ENCODE data around the gene COL25A1.
"Not testable (repeated sequence)": the region's sequence is repeated elsewhere in the genome, so short reads cannot be mapped to it uniquely, and the experiment has no call there.

Gene COL25A1

GRCh38 chr4:109160494-109160893, 142.0 kb downstream of the COL25A1 start:
- no peaks in the 10 kb centered on the region for H3K27me3 Mint-ChIP-seq
- no peaks in the 10 kb centered on the region for H3K9me3 Mint-ChIP-seq
- ATAC-seq (replicated peaks) (no peak), DNase-seq (no peak)
- no peaks in the 10 kb centered on the region for H3K36me3 Mint-ChIP-seq
- H3K4me3 Mint-ChIP-seq: no peak overlapping the region
- H3K27ac Mint-ChIP-seq: no peak overlapping the region
- H3K4me1 Mint-ChIP-seq: no peaks in the 10 kb centered on the region

GRCh38 chr4:109157696-109158095, 144.8 kb downstream of the COL25A1 start:
- Mint-ChIP-seq H3K27ac (no peak overlapping the region), H3K4me1 (no peaks in the 10 kb centered on the region), H3K9me3 (peaks cover 0 to under 1% of the 10 kb centered on the region in 2 donors), H3K27me3 (no peaks in the 10 kb centered on the region), H3K4me3 (no peak overlapping the region), H3K36me3 (no peaks in the 10 kb centered on the region)
- DNase-seq (no peak), ATAC-seq (replicated peaks) (no peak)

DNA sequence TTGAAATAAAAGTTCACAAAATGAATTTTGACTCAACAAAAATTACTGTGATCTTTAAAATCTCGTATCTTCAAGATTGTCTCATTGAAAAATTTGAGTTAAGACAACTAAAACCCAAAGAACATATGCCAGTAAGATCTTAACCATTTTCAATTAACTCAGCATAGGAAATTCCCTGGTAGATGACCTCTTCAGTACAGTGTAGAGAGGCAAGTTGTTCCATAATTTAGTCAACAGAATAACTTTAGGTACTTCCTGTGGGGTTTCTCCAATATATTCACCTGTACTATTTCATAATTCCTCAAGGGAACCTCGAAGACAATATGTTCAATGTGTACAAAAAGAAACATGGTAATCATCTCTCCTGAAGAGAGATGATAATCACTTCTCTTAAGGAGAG, 145.3 kb downstream of the COL25A1 start:
- Mint-ChIP-seq H3K36me3 (no peaks in the 10 kb centered on the region), H3K27ac (no peak overlapping the region), H3K4me1 (no peaks in the 10 kb centered on the region), H3K27me3 (no peaks in the 10 kb centered on the region), H3K9me3 (peaks cover 0 to 2% of the 10 kb centered on the region in 2 donors), H3K4me3 (no peak overlapping the region)
- ATAC-seq (replicated peaks) (no peak), DNase-seq (no peak)

DNA sequence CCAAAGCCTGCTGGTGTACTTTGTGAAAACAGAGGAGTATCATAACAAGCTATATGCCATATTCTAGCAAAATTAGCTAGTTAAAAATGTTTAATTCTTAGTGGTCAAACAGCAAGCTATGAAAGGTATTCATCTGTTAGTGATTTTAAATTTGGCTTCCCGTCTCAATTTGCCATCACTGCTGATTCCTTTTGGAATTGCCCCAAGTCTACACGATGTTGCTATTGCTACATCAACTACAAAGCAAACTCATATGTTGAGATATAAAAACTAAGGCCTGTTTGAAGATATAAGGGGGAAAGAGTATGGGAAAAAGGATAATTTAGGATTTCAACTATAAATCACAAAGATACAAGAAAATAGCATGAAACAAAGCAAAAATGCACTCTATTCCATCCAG, 146.1 kb downstream of the COL25A1 start:
- Mint-ChIP-seq H3K4me3 (no peak overlapping the region), H3K27me3 (no peaks in the 10 kb centered on the region), H3K4me1 (no peaks in the 10 kb centered on the region), H3K36me3 (no peaks in the 10 kb centered on the region), H3K9me3 (peaks cover 0 to 2% of the 10 kb centered on the region in 2 donors), H3K27ac (no peak overlapping the region)
- ATAC-seq (replicated peaks) (no peak), DNase-seq (no peak)

GRCh38 chr4:109155682-109156283, 146.7 kb downstream of the COL25A1 start:
- H3K27ac Mint-ChIP-seq: no peak overlapping the region

DNA sequence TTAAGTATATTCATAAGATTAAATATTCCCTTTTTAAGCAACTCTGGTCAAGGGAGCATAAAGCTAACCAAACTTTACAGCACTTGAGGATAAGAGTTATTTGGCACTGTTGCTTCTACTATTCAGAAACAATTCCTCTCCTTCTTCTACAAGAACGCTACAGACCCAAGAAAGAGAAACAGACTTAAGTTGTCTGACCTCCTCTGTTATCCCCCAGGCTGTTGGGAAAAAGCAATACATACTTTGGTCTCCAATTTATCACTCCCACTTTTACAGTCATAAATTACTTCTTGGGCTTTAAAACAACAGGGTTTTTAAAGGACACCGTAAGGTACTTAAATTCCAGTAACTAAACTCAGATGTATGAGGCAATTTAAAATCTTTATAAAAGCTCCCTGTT, 147.4 kb downstream of the COL25A1 start:
- Mint-ChIP-seq H3K27me3 (no peaks in the 10 kb centered on the region), H3K9me3 (peaks cover 0 to 2% of the 10 kb centered on the region in 2 donors), H3K4me3 (no peak overlapping the region), H3K27ac (no peak overlapping the region), H3K36me3 (no peaks in the 10 kb centered on the region), H3K4me1 (no peaks in the 10 kb centered on the region)
- DNase-seq (no peak), ATAC-seq (replicated peaks) (no peak)

More at GRCh38 chr4:109155682-109156283, 146.7 kb downstream of the COL25A1 start:
- Mint-ChIP-seq H3K9me3 (peaks cover 0 to 2% of the 10 kb centered on the region in 2 donors), H3K36me3 (no peaks in the 10 kb centered on the region), H3K27me3 (no peaks in the 10 kb centered on the region), H3K4me1 (no peaks in the 10 kb centered on the region), H3K4me3 (no peak overlapping the region)
- ATAC-seq (replicated peaks) (no peak), DNase-seq (no peak)

DNA sequence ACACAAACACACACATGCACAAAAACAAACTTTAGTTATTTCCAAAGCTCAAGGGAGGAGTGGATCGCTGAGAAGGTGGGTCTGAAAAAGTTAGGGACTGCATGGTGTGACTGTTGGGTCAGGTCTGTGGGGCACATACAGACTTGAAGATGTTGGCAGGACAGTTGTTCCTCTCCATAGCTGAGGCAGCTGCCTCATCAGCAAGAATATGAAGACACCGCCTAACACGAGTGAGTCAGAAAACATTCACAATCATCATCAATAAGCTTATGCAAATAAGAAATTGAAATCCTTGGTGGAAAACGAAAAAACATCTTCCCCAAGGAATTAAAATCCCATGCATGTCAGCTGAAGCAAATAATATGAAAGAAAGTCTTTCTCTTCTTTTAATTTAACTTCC, 148.0 kb downstream of the COL25A1 start:
- Mint-ChIP-seq H3K4me3 (no peak overlapping the region), H3K36me3 (no peaks in the 10 kb centered on the region), H3K27me3 (peaks cover 0 to 4% of the 10 kb centered on the region in 2 donors), H3K27ac (no peak overlapping the region), H3K9me3 (peaks cover 0 to 3% of the 10 kb centered on the region in 2 donors), H3K4me1 (no peaks in the 10 kb centered on the region)
- ATAC-seq (replicated peaks): no peak
- DNase-seq: no peak

GRCh38 chr4:109149836-109150235, 152.6 kb downstream of the COL25A1 start:
- H3K27ac Mint-ChIP-seq: no peak overlapping the region

GRCh38 chr4:109148577-109149075, 153.8 kb downstream of the COL25A1 start:
- H3K4me1 Mint-ChIP-seq: no peaks in the 10 kb centered on the region
- no peak overlapping the region for H3K27ac Mint-ChIP-seq
- H3K9me3 Mint-ChIP-seq: peaks cover 0 to 5% of the 10 kb centered on the region in 2 donors
- DNase-seq (no peak), ATAC-seq (replicated peaks) (no peak)
- H3K27me3 Mint-ChIP-seq: peaks cover 0 to 9% of the 10 kb centered on the region in 2 donors
- H3K4me3 Mint-ChIP-seq: no peak overlapping the region
- H3K36me3 Mint-ChIP-seq: no peaks in the 10 kb centered on the region

More at GRCh38 chr4:109149836-109150235, 152.6 kb downstream of the COL25A1 start:
- Mint-ChIP-seq H3K27me3 (peaks cover 0 to 9% of the 10 kb centered on the region in 2 donors), H3K9me3 (peaks cover 0 to 3% of the 10 kb centered on the region in 2 donors), H3K4me3 (no peak overlapping the region), H3K4me1 (no peaks in the 10 kb centered on the region), H3K36me3 (no peaks in the 10 kb centered on the region)
- DNase-seq (no peak), ATAC-seq (replicated peaks) (no peak)

GRCh38 chr4:109147135-109147534, 155.3 kb downstream of the COL25A1 start:
- Mint-ChIP-seq H3K4me1 (no peaks in the 10 kb centered on the region), H3K27ac (no peak overlapping the region), H3K9me3 (peaks cover 2 to 10% of the 10 kb centered on the region in 2 donors), H3K36me3 (no peaks in the 10 kb centered on the region), H3K27me3 (peaks cover 0 to 9% of the 10 kb centered on the region in 2 donors), H3K4me3 (no peak overlapping the region)
- no peak for DNase-seq
- no peak for ATAC-seq (replicated peaks)

- H3K36me3 Mint-ChIP-seq: no peaks in the 10 kb centered on the region
- peaks cover 0 to 9% of the 10 kb centered on the region in 2 donors for H3K27me3 Mint-ChIP-seq
- peaks cover 7 to 11% of the 10 kb centered on the region in 2 donors for H3K9me3 Mint-ChIP-seq
- H3K4me1 Mint-ChIP-seq: no peaks in the 10 kb centered on the region
- no peak overlapping the region for H3K27ac Mint-ChIP-seq
- DNase-seq (no peak), ATAC-seq (replicated peaks) (no peak)
- H3K4me3 Mint-ChIP-seq: no peak overlapping the region
These were observed 156.0 kb downstream of the COL25A1 start for GRCh38 chr4:109146499-109146898.

DNA sequence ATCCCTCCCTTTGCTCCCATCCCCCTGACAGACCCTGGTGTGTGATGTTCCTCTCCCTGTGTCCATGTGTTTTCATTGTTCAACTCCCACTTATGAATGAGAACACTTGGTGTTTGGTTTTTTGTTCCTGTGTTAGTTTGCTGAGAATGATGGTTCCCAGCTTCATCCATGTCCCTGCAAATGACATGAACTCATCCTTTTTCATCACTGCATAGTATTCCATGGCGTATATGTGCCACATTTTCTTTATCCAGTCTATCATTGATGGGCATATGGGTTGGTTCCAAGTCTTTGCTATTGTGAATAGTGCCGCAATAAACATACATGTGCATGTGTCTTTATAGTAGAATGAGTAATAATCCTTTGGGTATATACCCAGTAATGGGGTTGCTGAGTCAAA, 164.3 kb downstream of the COL25A1 start:
- DNase-seq; ATAC-seq (replicated peaks); H3K4me3 Mint-ChIP-seq; H3K4me1 Mint-ChIP-seq; H3K36me3 Mint-ChIP-seq; H3K27me3 Mint-ChIP-seq; H3K27ac Mint-ChIP-seq: not testable (repeated sequence)
- H3K9me3 Mint-ChIP-seq: peaks cover 7 to 13% of the 10 kb centered on the region in 2 donors

- H3K4me1 Mint-ChIP-seq: no peaks in the 10 kb centered on the region
- no peak for ATAC-seq (replicated peaks)
- peaks cover 0 to 5% of the 10 kb centered on the region in 2 donors for H3K9me3 Mint-ChIP-seq
- no peak for DNase-seq
- no peak overlapping the region for H3K4me3 Mint-ChIP-seq
- H3K27me3 Mint-ChIP-seq: no peaks in the 10 kb centered on the region
- H3K27ac Mint-ChIP-seq: no peak overlapping the region
- H3K36me3 Mint-ChIP-seq: no peaks in the 10 kb centered on the region
These were observed 167.5 kb downstream of the COL25A1 start for GRCh38 chr4:109134921-109135320.

DNA sequence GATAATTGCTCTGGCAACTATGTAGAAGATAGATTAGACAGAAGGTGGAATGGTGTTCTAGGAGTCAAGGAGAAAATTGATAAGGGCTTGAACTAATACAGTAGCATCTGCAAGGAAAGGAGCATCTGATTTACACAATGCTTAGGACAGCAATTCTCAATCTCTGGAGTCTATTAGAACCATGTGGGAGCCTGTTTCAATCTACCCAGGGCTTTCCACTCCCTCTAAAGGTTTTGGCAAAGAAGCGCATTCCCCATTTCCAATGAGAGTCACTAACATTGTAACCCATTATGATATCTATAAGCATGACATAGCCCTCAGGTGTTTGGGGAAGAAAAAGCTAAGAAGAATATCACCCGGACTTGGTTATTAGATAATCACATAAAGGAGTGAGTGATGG, 168.2 kb downstream of the COL25A1 start:
- Mint-ChIP-seq H3K27ac (no peak overlapping the region), H3K27me3 (no peaks in the 10 kb centered on the region), H3K4me3 (no peak overlapping the region), H3K4me1 (no peaks in the 10 kb centered on the region), H3K36me3 (no peaks in the 10 kb centered on the region), H3K9me3 (peaks cover 0 to 5% of the 10 kb centered on the region in 2 donors)
- no peak for ATAC-seq (replicated peaks)
- no peak for DNase-seq

GRCh38 chr4:109131559-109131958, 170.9 kb downstream of the COL25A1 start:
- DNase-seq: no peak
- no peak overlapping the region for H3K27ac Mint-ChIP-seq
- H3K9me3 Mint-ChIP-seq: no peaks in the 10 kb centered on the region
- no peak for ATAC-seq (replicated peaks)
- H3K36me3 Mint-ChIP-seq: no peaks in the 10 kb centered on the region
- no peaks in the 10 kb centered on the region for H3K27me3 Mint-ChIP-seq
- no peaks in the 10 kb centered on the region for H3K4me1 Mint-ChIP-seq
- H3K4me3 Mint-ChIP-seq: no peak overlapping the region
